Keratinocyte (primary cell): ENCODE results near the gene KRTAP1-5.

Experiments used
- EZH2 ChIP-seq: IDR thresholded peaks from one replicate; pipeline ENCODE4 v1.6.1; 2012; ENCODE audit warnings: inconsistent platforms, mild to moderate bottlenecking, low read length, moderate library complexity
- TF ChIP-seq, protein P1 (sequence below), 3 experiments: IDR thresholded peaks in 1 of 3; conservative IDR thresholded peaks in 1 of 3; optimal IDR thresholded peaks in 1 of 3; 2 replicates in 2 of 3; 3 replicates in 1 of 3; pipeline versions ENCODE3 to v1.5.1; 2011; ENCODE audit warnings: low read length in 3 of 3, mild to moderate bottlenecking in 3 of 3, moderate library complexity in 2 of 3, control low read depth in 1 of 3, inconsistent platforms in 1 of 3; ENCODE audit not compliant: insufficient read depth in 2 of 3; ENCODE audit errors: extremely low read depth in 1 of 3

DNA sequence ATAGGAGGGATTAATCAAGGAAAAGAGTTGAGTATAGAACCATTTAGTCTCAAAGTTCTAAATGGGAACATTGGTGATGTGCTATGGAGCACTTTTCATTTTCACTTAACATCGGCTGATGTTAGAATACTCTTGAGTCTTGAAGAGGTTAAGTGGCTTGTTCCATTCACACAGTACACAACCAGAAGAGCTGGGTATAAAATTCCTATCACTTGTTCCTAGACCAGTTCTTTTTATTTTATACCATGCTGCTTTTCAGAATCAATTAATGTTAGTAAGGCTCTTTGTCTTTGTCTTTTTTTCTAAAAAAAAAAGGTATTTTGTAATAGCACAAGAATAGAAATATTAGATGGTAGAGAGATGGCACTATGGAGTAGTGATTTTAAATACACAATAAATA, 15.9 kb upstream of the KRTAP1-5 start:
- TF ChIP-seq, protein P1, sequence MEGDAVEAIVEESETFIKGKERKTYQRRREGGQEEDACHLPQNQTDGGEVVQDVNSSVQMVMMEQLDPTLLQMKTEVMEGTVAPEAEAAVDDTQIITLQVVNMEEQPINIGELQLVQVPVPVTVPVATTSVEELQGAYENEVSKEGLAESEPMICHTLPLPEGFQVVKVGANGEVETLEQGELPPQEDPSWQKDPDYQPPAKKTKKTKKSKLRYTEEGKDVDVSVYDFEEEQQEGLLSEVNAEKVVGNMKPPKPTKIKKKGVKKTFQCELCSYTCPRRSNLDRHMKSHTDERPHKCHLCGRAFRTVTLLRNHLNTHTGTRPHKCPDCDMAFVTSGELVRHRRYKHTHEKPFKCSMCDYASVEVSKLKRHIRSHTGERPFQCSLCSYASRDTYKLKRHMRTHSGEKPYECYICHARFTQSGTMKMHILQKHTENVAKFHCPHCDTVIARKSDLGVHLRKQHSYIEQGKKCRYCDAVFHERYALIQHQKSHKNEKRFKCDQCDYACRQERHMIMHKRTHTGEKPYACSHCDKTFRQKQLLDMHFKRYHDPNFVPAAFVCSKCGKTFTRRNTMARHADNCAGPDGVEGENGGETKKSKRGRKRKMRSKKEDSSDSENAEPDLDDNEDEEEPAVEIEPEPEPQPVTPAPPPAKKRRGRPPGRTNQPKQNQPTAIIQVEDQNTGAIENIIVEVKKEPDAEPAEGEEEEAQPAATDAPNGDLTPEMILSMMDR (optimal IDR thresholded peaks at IDR 0.05 in 1 of 3, IDR thresholded peaks at IDR 0.05 in 1 of 3, conservative IDR thresholded peaks at IDR 0.05 in 1 of 3; ENCODE audit: extremely low read depth in 1 of 3, insufficient read depth in 2 of 3, low read length in 3 of 3): no peak
- TF ChIP-seq EZH2: no peak
